D721Med (cell line): Measurements from ENCODE around the gene CFL1.

Experiments
- DNase-seq: peaks from one replicate; pipeline ENCODE4 v3.0.0; 2011; ENCODE audit warnings: low spot score; ENCODE audit not compliant: insufficient read length
- FAIRE-seq: peaks from 2 replicates; lab custom pipeline; 2011; peaks lifted over from hg19 to GRCh38; lab: Jason Lieb, UNC
- TF ChIP-seq, protein P1 (sequence below): IDR thresholded peaks from 2 replicates; pipeline ENCODE4 v1.5.1; 2012; ENCODE audit warnings: mild to moderate bottlenecking, control low read depth; ENCODE audit not compliant: insufficient read depth; ENCODE audit errors: missing control alignments

Gene CFL1

DNA sequence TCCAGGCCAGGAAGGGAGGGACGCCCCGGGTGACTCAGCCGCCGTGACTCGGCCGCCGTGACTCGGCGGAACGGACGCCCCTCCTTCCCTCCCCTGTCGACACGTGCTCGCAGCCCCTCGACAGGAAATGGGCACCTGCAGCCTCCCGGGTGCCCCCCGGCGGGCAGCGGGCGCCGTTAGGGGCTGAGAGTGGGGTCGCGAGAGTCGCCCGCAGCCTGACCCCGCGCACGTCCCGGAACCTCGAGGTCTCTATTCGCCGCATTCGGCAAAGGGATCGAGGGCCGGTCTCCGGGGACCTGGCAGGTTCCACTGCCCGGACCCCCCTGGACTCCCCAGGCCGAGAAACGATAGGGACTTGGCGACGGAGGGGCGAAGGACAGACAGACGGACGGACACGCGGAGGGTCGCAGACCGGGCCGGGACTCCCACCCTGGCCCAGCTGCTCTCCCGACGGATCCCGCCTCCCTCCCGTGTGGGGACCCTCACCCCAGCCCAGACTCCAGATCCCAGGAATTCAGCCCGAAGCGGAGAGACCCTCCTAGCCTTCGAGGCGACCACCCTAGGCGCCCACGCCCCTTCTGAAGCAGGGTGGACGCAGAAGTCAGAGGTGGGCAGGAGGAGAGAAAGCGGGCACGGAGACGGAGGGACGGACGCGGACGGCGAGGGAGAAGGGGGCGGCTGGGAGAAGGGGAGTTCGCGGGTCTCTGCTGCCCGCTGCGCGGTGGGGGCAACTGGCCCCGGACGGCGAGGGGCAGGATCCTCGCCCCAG lies 41.6 kb upstream of the CFL1 start:
- TF ChIP-seq, protein P1, sequence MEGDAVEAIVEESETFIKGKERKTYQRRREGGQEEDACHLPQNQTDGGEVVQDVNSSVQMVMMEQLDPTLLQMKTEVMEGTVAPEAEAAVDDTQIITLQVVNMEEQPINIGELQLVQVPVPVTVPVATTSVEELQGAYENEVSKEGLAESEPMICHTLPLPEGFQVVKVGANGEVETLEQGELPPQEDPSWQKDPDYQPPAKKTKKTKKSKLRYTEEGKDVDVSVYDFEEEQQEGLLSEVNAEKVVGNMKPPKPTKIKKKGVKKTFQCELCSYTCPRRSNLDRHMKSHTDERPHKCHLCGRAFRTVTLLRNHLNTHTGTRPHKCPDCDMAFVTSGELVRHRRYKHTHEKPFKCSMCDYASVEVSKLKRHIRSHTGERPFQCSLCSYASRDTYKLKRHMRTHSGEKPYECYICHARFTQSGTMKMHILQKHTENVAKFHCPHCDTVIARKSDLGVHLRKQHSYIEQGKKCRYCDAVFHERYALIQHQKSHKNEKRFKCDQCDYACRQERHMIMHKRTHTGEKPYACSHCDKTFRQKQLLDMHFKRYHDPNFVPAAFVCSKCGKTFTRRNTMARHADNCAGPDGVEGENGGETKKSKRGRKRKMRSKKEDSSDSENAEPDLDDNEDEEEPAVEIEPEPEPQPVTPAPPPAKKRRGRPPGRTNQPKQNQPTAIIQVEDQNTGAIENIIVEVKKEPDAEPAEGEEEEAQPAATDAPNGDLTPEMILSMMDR, result no peak
- DNase-seq (no peak), FAIRE-seq (no peak)

DNA sequence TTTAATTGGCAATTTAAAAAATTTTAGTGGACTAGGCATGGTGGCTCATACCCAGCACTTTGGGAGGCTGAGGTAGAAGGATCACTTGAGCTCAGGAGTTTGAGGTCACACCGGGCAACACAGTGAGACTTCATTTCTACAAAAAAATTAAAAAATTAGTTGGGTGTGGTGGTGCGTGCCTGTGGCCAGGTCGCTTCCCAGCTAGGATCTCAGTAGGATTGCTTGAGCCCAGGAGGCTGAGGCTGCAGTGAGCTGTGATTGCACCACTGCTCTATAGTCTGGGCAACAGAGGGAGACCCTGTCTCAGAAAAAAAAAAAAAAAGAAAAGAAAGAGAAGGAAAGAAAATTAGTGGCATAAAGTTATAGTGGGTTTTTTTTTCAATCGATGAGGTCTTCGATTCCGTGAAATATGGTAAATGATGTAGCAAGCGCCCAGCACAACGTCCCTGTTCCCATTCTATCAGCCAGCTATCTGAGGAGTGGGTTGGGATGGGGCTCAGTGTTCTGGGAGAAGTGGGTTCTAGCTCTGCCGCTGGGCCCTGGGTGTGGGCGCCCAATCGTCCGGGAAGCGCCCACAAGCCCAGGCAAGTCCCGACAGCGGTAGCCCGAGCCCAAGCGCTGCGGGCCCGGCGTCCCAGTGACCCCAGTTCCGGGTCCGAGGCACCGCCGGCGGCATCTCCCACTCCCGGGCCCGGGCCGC lies 40.8 kb upstream of the CFL1 start:
- TF ChIP-seq, protein P1, result no peak
- DNase-seq, result no peak
- no peak for FAIRE-seq

DNA sequence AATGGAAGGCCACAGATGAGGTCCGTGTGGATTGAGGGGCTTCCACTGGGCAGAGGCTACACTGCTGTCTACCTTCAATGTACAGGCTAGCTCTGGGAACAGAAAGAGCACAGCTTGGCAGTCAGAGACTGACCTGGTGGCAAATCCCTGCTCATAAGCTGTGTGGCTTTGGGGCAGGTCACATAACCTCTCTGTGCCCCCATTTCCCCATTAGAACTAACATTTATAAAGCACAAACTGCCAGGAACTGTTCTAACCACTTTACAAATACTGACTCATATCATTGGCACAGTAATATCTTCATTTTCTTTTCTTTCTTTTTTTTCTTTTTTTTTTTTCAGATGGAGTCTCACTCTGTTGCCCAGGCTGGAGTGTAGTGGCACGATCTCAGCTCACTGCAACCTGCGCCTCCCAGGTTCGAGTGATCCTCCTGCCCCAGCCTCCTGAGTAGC lies 39.1 kb upstream of the CFL1 start:
- FAIRE-seq (no peak), DNase-seq (no peak)
- TF ChIP-seq, protein P1, result no peak

DNA sequence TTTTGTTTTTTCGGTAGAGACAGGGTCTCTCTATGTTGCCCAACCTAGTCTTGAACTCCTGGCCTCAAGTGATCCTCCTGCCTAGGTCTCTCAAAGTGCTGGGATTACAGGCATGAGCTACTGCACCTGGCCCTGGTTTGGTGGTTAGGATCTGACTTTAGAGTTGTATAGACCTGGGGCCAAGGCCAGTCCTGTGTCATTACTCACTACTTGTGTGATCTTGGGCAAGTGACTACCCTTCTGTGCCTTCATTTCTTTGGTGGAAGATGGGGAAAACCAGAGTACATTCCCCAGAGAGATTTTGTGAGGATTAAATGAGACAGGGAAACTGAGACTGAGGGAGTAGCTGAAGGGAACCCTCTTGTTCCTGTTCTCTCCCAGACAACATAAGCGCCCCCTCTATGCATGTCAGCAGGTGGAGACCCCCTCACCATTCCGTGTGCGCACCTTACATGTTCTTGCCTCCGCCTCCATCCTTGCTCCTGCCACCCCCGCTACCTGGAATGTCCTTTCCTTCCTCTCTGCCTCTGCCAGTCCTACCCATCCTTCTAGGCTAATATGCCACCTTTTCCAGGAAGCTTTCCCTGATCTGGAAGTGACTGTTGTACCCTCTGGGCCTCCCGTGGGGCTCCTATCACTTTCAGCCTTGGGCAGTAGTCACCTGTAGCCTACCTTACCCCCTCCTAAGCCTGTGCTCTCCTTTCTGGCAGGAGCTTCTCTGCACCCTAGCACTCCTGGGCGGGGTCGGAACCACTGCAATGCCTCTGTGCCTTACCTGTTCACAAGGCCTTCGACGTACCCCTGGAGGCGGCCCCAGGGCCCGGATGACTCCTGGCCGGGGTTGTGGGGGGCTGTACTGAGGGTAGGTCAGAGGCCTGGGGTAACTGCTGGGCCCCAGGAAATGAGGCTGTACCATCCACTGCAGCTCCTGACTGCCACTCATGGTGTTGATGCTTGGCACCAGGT lies 38.3 kb upstream of the CFL1 start:
- no peak for FAIRE-seq
- DNase-seq, result no peak
- TF ChIP-seq, protein P1, result no peak

DNA sequence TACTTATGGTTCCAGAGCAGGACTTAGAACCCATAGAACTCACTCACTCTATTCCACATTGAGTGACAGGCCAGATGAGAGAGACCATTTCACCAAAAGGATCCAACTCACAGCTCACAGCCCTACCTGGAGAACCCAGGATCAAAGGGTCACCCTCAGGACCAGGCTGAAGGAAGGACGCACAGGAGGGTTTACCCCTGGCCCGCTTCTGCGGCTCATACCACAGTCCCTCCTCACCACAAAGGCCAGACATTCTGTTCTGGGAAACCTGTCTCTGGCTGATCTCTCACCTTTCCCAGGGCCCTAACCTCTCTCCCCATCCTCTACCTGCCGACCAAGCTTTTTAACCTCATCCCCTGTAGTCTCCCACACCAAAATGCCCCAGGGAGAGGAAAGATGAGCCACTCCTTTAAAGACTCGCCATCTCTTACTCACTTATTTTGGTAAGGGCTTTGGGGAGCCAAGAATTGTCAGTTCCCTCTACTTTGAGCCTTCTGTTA lies 37.6 kb upstream of the CFL1 start:
- no peak for FAIRE-seq
- no peak for DNase-seq
- TF ChIP-seq, protein P1, result no peak

DNA sequence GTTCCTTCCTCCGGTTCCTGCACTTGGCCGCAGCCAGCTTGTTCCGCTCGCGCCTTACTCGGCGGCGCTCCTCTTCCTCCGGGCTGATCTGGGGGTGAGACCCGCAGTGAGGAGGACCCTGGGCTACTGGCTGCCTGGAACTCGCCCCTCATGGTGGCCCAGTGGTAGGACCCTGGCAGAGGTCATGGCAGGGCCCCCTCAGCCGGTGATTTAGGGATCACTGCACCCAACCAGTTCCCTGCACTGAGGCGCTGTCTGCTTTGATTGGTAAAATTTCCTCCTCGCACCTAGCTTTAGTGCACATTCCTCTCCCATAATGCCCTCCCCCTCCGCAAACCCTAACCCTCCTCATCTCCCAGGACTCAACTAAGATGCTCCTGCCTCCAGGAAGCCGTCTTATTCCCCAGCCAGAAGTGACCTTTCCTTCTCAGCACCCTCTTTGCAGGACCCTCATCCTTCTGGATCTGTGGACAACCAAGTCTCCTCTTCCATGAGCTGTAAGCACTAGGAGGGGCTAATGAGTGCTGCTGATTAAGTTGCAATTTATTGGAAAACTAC lies 36.1 kb upstream of the CFL1 start:
- no peak for FAIRE-seq
- TF ChIP-seq, protein P1, result no peak
- DNase-seq, result no peak
